Measurements from ENCODE around the gene TTLL11.

TTLL11 gene

DNA sequence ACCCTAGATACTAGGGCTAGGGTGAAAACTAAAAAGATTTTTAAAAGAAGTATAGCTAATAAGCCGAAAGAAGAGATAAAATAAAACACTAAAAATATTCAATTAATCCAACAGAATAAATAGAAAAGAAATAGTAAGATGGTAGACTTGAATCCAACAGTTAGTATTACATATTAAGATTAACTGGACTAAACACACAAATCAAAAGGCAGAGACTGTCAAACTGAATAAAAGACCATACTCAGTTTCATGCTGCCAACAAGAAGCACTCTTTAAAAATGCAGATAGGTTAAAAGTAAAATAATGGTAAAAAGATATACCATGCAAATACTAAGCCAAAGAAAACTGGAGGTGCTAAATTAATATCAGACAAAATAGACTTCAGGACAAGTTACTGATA is 65.0 kb downstream of the TTLL11 start:
- no peak for DNase-seq (ENCODE audit: low read depth)
- TF ChIP-seq, protein P1, sequence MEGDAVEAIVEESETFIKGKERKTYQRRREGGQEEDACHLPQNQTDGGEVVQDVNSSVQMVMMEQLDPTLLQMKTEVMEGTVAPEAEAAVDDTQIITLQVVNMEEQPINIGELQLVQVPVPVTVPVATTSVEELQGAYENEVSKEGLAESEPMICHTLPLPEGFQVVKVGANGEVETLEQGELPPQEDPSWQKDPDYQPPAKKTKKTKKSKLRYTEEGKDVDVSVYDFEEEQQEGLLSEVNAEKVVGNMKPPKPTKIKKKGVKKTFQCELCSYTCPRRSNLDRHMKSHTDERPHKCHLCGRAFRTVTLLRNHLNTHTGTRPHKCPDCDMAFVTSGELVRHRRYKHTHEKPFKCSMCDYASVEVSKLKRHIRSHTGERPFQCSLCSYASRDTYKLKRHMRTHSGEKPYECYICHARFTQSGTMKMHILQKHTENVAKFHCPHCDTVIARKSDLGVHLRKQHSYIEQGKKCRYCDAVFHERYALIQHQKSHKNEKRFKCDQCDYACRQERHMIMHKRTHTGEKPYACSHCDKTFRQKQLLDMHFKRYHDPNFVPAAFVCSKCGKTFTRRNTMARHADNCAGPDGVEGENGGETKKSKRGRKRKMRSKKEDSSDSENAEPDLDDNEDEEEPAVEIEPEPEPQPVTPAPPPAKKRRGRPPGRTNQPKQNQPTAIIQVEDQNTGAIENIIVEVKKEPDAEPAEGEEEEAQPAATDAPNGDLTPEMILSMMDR (IDR thresholded peaks at IDR 0.05; ENCODE audit: low read depth, low read length, missing control alignments): no peak
- no peak overlapping the region for H3K4me3 ChIP-seq (ENCODE audit: low read depth, low read length)

DNA sequence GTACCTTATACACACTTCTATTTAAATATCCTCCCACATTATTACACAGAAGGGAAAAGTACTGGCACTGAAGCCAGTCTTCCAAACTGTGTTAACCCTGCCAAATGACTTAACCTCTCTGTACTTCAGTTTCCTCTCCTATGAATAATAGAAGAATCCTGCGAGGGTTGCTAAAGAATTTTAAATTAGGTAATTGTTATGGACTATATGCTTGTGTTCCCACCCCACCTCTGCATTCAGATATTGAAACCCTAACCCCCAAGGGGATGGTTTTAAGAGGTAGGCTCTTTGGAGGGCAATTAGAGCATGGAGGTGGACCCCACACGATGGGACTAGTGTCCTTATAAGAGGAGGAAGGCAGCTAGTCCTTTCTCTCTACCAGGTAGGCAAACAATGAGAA is 72.7 kb downstream of the TTLL11 start:
- no peak for DNase-seq (ENCODE audit: low read depth)
- no peak overlapping the region for H3K4me3 ChIP-seq (ENCODE audit: low read depth, low read length)
- TF ChIP-seq, protein P1 (IDR thresholded peaks at IDR 0.05; ENCODE audit: low read depth, low read length, missing control alignments): no peak

DNA sequence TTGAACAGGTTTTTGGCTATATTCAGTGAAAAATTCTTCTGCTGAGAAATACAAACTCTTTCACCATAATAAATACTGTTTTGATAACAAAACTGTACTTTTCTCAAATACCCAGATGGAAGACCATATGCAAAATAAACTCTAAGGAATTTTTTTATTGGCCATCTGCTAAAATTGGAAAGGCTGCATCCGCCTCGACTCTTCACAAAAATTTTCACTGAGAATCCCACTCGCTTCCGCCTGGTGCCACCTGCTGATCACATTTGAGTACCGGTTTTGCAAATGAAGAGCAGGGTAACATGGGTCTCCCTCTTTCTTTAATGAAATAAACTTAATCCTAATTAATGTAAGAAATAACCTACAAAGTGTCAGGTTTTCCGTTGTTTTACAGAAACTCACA is 76.4 kb downstream of the TTLL11 start:
- TF ChIP-seq, protein P1 (IDR thresholded peaks at IDR 0.05; ENCODE audit: low read depth, low read length, missing control alignments): no peak
- H3K4me3 ChIP-seq (ENCODE audit: low read depth, low read length): no peak overlapping the region
- DNase-seq (ENCODE audit: low read depth): no peak

DNA sequence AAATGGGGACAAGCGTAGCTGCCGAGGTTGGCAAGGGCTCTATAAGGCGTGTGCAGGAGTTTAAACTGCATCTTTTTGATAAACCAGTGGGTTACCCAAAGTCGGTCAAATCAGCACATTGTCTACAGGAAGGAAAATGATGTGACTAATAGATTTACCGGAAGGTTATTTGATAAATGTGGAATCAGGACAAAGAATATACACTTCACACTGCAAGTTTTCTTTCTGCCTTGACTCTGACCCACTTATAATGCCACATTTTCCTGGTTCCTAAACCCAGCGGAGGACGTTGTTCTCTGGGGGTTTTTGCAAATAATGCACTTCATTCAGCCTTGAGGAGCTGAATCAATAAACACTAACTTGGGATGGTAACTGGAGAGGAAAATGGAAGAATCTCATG is 76.8 kb downstream of the TTLL11 start:
- TF ChIP-seq, protein P1 (IDR thresholded peaks at IDR 0.05; ENCODE audit: low read depth, low read length, missing control alignments): no peak
- H3K4me3 ChIP-seq (ENCODE audit: low read depth, low read length): no peak overlapping the region
- no peak for DNase-seq (ENCODE audit: low read depth)

DNA sequence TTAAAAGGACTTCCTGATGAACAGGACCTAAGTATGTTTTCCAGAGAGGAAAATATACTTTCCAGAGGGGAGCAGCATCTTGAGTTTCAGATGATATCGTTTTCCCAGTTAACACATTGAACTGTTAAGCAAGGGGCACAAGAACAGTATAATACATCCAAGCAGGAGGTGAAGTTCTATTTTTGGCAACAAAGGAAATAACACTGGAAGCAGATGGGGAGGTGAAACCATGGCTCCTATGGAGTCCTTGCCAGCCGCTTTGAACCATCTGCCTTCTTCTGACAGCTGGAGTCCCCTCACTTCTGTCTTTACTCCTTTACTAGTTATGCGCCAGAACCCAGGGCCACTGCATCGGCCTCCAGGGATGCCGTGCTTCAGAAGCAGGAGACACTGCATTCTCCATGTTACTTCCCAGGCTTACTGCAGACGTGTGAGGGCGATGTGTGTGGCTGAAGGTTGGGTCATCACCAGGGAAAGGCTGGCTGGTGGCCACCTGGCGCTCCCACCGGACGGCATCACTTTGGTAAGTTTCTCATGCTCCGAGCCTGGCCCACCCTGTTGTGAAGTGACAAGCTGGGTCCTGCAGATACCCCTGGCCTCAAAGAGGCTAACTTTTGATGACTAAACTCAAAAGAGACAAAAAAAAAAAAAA is 77.8 kb downstream of the TTLL11 start:
- no peak for DNase-seq (ENCODE audit: low read depth)
- no peak overlapping the region for H3K4me3 ChIP-seq (ENCODE audit: low read depth, low read length)
- TF ChIP-seq, protein P1 (IDR thresholded peaks at IDR 0.05; ENCODE audit: low read depth, low read length, missing control alignments): no peak

DNA sequence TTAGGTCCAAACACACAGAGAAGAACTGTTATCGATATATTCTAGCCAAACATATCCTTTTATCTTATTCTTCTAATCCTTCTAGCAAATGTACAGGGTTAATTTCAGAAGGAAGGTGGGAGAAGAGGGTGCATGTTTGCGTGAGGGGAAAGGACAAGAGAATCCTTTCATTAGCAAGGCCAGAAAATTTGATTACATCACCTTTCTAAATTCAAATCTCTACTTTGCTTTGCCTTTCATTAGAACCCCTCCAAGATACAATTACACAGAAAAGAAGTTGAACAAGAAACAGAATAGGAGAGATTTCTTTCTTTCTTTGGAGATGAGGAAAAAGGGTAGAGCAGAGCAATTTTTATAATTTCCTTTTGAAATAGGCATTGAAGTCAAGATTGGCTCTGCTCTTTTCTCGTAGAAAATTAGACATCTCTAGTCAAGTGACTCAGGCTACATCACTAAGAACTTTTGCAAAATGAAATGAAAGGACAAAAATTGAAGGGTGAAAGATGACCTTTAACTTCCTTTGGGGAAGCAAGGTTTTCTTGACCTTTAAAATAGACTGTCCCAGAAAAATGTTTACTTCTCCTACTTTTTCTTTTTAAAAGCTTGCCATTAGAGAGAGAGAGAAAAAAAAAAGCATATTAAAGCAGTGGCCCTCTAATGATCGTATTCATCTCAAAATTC is 81.2 kb downstream of the TTLL11 start:
- no peak overlapping the region for H3K4me3 ChIP-seq (ENCODE audit: low read depth, low read length)
- TF ChIP-seq, protein P1 (IDR thresholded peaks at IDR 0.05; ENCODE audit: low read depth, low read length, missing control alignments): no peak
- DNase-seq (ENCODE audit: low read depth): no peak

DNA sequence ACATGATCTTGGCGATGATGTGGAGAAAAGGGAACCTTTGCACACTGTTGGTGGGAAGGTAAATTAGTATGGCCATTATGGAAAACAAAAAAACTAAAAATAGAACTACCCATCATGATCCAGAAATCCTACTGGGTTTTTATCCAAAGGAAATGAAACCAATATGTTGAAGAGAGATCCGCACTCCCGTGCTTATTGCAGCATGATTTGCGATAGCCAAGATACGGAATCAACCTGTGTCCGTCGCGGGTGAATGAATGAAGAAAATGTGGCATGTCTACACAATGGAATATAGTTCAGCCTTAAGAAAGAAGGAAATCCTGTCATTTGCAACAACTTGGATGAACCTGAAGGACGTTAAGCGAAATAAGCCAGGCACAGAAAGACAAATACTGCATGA is 84.5 kb downstream of the TTLL11 start:
- H3K4me3 ChIP-seq (ENCODE audit: low read depth, low read length): no peak overlapping the region
- TF ChIP-seq, protein P1 (IDR thresholded peaks at IDR 0.05; ENCODE audit: low read depth, low read length, missing control alignments): no peak
- DNase-seq (ENCODE audit: low read depth): no peak

Data from GM12864 (cell line).